ENCODE data around the gene ZNF805.

ZNF805 gene

DNA sequence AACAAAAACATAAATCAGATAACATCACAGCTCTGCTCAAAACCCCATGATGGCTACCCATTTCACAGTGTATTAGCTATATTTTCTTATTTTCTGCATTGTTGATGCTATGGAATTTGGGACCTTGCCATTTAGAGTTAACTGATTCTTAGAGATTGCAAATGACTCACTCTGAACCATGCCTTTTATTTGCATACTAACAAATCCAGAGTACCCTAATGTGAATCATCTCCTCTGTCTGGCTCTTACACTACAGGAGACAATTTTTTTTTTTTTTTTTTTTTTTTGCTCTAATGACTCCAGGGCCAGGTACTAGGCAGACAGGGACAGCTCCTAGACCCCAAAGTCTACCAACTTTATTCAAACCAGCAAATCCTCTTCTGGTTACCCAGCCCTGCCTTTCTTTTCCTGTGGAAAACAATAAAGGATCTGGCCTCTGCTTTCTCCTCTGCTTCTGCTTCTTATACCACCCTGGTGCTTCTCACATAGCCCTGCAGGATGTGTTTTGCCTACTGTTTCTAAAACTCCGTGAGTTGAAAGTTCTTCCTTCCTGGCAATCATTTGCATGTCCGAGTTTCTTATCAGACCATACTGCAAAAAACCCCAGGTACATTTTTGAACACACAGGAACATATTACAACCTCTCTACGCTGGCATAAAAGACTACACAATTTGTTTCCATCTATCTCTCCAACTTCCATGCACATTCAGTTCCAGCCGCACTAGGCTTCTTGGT, 29.3 kb downstream of the ZNF805 start:
- peak; percentile 83 for DNase-seq (ENCODE audit: low spot score)

- DNase-seq (ENCODE audit: low spot score) = no peak
Measured at GRCh38 chr19:57271280-57271679, 30.8 kb downstream of the ZNF805 start.

DNA sequence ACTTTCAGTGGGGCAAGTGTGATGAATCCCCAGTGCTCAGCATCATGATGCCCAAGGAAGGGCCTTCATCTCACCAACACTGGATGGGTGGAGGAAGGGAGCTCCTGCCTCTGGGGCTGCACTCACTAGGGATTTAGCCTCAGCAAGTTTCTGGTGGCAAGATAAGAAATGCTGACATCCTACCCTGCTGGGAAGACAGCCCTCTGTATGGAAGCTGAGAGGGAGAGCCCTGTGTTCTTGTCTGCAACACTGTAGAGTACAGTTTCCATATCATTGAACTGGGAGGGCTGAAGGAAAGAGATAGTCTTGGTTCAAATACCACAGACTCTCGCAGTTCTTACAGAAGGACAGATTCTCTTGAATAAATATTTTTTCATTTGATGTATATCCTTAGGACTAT, 32.6 kb downstream of the ZNF805 start:
- DNase-seq (ENCODE audit: low spot score) = no peak

- no peak for DNase-seq (ENCODE audit: low spot score)
Measured at GRCh38 chr19:57276430-57276829, 36.0 kb downstream of the ZNF805 start.

GRCh38 chr19:57278481-57278880, 38.0 kb downstream of the ZNF805 start:
- peak; percentile 31 for DNase-seq (ENCODE audit: low spot score)

DNA sequence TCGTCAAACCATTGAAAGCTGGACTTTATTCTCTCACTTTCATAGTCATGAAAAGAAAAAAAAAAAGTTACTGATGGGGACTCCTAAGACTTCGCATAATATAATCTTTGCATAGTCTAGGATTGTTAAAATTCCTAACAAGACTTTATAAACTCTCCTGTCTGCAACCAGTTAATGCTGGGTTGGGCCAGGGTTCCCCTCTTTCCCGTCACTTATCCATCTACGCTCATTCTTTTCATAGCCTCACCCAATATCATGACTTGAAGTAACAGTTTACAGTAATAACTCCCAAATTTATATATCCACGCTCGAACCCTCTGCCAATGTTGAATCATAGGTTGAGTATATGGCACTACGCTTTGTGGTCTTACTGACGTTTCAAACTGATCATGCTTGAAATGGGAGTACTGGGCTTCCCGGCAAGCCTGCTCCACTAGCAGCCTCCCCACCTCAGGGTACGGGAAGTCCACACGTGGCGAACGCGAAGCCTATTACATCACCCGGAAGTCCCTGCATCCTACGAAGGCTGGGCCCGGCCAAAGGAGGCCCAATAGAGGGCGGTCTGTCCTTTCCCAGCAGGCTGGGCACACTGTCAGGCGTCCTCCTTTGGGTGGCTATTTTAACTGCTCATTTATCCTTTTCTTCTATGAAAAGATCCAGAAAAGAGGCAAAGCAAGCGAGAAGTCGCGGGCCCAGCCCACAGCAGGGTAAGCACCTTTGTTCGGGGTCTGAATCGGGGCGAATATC, 39.2 kb downstream of the ZNF805 start:
- peak; percentile 97 for DNase-seq (ENCODE audit: low spot score)

DNA sequence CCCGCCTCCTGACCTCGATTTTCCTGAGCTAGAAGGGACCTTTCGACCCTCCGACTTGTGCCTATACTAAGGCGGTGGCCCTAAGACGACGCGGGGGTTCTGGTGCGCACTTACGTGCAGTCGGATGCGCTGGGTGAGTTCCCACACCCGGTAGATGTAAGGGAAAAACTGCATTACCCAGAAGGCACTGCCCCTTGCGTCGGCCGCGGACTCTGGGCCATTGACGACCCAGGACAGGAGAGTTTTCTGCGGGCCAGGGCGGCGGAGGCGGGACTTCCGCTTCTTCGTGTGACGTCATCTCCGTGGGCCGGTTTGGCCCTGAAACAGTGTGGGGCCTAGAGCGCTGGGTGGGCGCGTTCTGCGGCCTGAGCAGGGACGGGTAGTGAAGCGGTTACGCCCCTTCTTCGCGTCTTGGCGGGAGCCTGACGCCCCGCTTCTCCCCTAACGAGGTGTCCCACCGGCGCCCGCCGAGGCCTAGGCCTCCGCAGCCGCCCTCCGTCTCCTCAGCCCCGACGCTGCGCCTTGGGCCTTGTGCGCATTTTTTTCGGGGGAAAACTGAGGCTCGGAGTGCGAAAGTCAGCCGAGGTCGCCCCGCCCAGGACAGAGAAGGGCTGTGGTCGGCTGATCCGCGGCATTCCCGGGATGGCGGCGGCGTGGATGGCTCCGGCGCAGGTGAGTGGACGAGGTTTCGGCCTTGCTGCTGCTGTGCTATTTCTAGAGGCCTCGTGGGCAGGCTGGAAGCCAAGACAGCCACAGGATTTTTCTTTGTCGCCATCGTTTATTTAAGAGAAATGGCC, 39.9 kb downstream of the ZNF805 start, which contains the start of gene ZNF460:
Gene ZNF460, plus strand, starts transcription at position 321 of the 797 bp plus-strand sequence. Its CDS starts 322 bp downstream, at position 643.
- DNase-seq (ENCODE audit: low spot score) = peak; percentile 97

GRCh38 chr19:57280962-57281400, 40.5 kb downstream of the ZNF805 start:
- DNase-seq (ENCODE audit: low spot score) = peak; percentile 37

DNA sequence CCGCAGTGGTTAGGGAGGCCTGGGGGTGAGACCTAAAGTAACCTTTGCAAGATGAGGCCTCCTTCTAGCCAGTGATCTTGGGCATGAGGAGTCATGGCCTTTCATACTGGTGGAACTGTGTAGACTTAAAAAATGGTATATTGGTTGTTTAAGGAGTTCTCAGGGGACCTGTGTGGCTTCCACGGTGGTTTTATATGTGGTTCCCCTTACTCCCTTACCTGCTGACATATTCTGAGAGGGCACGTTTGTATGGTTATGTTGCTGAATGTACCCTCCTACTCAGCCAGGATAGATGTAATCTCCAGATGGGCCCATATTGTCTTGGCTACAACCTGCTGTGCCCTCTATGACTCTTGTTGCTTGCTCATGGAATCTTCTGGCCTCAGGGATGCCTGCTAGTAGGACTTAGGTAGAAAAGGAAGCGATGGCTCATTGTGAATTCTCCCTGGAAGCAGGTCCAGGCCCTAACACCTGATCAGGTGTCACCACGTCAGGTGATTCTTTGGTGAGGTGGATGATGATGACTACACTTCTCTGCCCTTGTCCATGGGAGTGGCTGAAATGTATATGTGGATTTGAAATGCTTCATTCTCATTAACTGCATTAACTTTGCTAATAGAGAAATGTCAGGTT, 41.7 kb downstream of the ZNF805 start:
- DNase-seq (ENCODE audit: low spot score) = peak; percentile 29

DNA sequence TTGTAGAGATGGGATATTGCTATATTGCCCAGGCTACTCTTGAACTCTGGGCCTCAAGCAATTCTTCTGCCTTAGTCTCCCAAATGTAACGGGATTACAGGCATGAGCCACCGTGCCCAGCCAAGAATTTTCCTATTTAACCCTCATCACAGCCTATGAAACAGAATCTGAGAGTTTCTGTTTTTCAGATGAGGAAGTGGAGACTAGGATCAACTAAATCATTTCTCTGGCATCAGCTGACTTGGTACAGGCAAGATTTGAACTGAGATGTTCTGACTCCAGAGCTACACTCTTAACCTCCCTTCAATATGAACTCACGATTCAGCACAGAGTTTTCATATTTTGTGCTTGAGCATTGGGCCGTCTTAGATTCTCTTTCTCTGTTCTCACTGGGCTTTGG, 47.9 kb downstream of the ZNF805 start:
- DNase-seq (ENCODE audit: low spot score) = no peak

DNA sequence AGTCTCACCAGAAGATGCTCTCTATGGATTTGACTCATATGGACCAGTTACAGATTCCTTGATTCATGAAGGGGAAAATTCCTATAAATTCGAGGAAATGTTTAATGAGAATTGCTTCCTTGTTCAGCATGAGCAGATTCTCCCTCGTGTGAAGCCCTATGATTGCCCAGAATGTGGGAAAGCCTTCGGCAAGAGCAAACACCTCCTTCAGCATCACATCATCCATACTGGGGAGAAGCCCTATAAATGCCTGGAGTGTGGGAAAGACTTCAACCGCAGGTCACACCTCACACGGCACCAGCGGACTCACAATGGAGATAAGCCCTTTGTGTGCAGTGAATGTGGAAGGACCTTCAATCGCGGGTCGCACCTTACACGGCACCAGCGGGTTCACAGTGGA, 50.5 kb downstream of the ZNF805 start:
- DNase-seq (ENCODE audit: low spot score) = no peak

DNA sequence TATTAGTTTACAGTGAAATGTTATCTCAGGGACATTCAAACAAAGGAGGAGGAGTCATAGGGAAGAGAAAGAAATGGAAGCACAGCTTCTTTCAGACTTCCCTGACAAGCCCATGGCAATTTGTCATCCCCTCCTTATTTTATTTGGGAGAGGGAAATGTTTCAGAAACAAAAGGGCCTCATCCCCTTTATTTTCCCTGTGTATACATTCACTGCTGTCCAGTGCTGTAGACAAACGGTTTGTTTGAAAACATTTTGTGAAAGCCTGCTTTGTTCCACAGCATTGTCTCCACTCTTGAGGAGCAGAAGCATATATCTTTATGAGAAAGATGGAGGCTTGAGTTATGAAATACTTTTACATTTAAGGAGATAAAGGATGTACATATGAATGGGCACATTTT, 52.1 kb downstream of the ZNF805 start:
- DNase-seq (ENCODE audit: low spot score) = no peak

DNA sequence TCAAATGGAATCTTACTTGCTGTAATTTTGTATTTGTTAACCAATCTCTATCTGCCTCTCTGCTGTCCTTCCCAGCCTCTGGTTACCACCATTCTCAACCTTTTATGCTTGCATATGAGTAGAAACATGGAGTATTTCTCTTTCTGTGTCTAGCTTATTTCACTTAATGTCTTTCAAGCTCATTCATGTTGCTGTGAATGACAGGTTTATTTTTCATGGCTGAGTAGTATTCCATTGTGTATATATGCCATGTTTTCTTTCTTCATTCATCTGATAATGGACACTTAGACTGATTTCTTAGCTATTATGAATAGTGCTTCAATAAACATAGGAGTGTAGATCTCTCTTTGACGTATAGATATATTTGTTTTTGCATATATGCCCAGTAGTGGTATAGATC, 53.3 kb downstream of the ZNF805 start:
- no peak for DNase-seq (ENCODE audit: low spot score)

DNA sequence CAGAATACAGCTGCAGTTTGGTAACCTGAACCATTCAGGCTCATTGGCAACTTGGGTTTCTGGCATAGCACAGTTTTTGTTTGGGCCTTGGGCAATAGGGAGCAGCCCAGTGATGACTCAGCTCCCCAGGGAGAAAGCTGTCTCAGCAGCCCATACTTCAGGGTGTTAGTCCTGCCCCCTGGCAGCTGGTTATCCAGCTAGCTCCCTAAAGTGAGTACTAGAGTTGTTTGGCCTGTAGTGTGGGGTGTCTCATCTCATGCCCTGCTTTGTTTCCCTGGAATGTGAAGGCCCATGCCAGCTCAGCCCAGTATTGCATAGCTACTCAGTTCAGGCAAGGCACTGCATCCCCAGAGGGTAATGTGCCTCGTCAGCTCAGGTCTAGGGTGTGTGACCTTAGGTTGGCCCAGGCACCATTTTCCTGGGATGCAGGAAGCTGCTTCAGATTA, 61.6 kb downstream of the ZNF805 start:
- DNase-seq (ENCODE audit: low spot score) = peak; percentile 66

DNA sequence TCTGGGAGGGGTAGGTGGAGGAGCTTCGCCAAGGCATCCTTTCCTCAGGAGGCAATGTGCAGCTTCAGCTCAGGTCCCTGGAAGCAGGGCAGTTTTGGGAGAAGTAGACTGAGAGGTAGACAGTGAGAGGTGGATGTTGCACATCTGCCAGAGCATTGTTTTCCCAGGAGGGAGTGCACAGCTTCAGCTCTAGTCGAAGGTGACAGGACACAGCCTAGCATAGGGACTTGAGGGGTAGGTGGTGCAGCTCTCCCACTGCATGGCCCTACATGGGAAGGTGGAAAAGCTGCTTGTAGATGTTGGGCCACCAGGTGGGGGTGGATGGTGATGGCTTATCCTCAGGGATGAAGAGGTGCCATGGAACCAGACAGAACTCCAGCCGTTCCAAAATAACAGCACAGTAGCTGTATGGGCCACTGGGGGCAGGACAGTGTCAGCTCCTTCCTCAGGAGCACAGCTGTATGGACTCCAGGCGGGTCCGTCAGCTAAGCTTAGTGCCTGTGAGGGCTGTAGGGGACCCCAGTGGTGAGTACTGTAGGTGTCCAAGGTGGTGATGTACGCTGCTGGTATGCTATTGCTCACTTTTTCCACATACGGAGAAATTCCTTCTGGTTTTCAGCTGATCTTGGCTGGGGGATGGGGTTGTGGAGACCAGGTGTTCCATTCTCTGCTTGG, 62.4 kb downstream of the ZNF805 start:
- peak; percentile 19 for DNase-seq (ENCODE audit: low spot score)
